Prostate gland (tissue), 2 donors: Measurements from ENCODE around the gene DTX1. TPM values are rescaled to one million over a fixed set of nuclear protein-coding genes. Genes with fewer than 3 reads are reported as not detected.
"Not testable (repeated sequence)": the region's sequence is repeated elsewhere in the genome, so short reads cannot be mapped to it uniquely, and the experiment has no call there.

Experiments used
- DNase-seq: peaks from one replicate; pipeline ENCODE4 v3.0.0-alpha.2; 2019; ENCODE audit warnings: low spot score
- H3K27ac ChIP-seq, 2 donors: fragments of 200-600 bp; sonication (generic); 2 replicates each; pipeline ENCODE4 v1.5.1; 2017 to 2019
- H3K27me3 ChIP-seq: fragments of 200-600 bp; sonication (generic); replicated peaks from 2 replicates; pipeline ENCODE4 v1.5.1; 2019; ENCODE audit not compliant: insufficient read depth
- H3K36me3 ChIP-seq, 2 donors: fragments of 200-600 bp; sonication (generic); 1 replicate in 1 of 2; 2 replicates in 1 of 2; pipeline versions ENCODE4 v1.5.1 to v1.8.1; 2017 to 2019
- H3K4me1 ChIP-seq: fragments of 200-600 bp; sonication (generic); replicated peaks from 2 replicates; pipeline ENCODE4 v1.5.1; 2019
- H3K4me3 ChIP-seq, 2 donors: fragments of 200-600 bp; sonication (generic); 2 replicates each; pipeline ENCODE4 v1.5.1; 2017 to 2019
- H3K9me3 ChIP-seq: fragments of 200-600 bp; sonication (generic); 2 replicates; pipeline ENCODE4 v1.5.1; 2017
- POLR2A ChIP-seq: fragments of 450-650 bp; IDR thresholded peaks from one replicate; pipeline ENCODE4 v1.6.1; 2016; ENCODE audit warnings: antibody characterized with exemption, mild to moderate bottlenecking
- POLR2AphosphoS5 ChIP-seq: sonication (generic); formaldehyde crosslinking; IDR thresholded peaks from one replicate; pipeline ENCODE4 v1.6.1; 2017; ENCODE audit warnings: antibody characterized with exemption
- WGBS: methylation state at CpG from one replicate; pipeline ENCODE4 v1.1.5; 2018; 5-methylcytosine and 5-hydroxymethylcytosine counted together
- intact Hi-C: fragments of 100-400 bp; cut with DNase I; formaldehyde crosslinking; loops from one replicate; pipeline ENCODE4 v1.14.2; 2022
- total RNA-seq, 2 donors: library from RNA; depleted of rRNA; stranded (reverse); fragments of >200 nt; gene quantifications; one replicate each; pipeline ENCODE4 v1.1.0, GENCODE V29; 2016
- TF ChIP-seq, protein P1 (sequence below), 4 experiments: fragments of 200-600 bp in 2 of 4; fragments of 450-650 bp in 2 of 4; sonication (generic) in 2 of 4; IDR thresholded peaks; 1 replicate in 3 of 4; 2 replicates in 1 of 4; pipeline ENCODE4 v1.5.1; 2016 to 2019; ENCODE audit warnings: antibody characterized with exemption in 4 of 4, mild to moderate bottlenecking in 2 of 4, moderate library complexity in 2 of 4

The DTX1 gene
- total RNA-seq, 2 donors from 2014 or later = 2.6 to 21.2 TPM

GRCh38 chr12:113140706-113141105 is 84.2 kb downstream of the DTX1 start:
- TF ChIP-seq POLR2AphosphoS5 (no peak), POLR2A (no peak)
- TF ChIP-seq, protein P1, sequence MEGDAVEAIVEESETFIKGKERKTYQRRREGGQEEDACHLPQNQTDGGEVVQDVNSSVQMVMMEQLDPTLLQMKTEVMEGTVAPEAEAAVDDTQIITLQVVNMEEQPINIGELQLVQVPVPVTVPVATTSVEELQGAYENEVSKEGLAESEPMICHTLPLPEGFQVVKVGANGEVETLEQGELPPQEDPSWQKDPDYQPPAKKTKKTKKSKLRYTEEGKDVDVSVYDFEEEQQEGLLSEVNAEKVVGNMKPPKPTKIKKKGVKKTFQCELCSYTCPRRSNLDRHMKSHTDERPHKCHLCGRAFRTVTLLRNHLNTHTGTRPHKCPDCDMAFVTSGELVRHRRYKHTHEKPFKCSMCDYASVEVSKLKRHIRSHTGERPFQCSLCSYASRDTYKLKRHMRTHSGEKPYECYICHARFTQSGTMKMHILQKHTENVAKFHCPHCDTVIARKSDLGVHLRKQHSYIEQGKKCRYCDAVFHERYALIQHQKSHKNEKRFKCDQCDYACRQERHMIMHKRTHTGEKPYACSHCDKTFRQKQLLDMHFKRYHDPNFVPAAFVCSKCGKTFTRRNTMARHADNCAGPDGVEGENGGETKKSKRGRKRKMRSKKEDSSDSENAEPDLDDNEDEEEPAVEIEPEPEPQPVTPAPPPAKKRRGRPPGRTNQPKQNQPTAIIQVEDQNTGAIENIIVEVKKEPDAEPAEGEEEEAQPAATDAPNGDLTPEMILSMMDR (IDR thresholded peaks at IDR 0.05) = no peak
- 85% methylated on average over 7 of the region's 7 CpGs for WGBS
- peaks cover 2% of the 10 kb centered on the region for H3K27me3 ChIP-seq
- no peak overlapping the region for H3K27ac ChIP-seq
- no peaks in the 10 kb centered on the region for H3K9me3 ChIP-seq
- DNase-seq = no peak
- no peak overlapping the region for H3K4me3 ChIP-seq
- no peaks in the 10 kb centered on the region for H3K36me3 ChIP-seq
- intact Hi-C loops = no loop called here
- H3K4me1 ChIP-seq = no peaks in the 10 kb centered on the region

- intact Hi-C loops, H3K36me3 ChIP-seq, H3K9me3 ChIP-seq, DNase-seq, H3K27ac ChIP-seq, H3K4me3 ChIP-seq, H3K27me3 ChIP-seq, H3K4me1 ChIP-seq: not testable (repeated sequence)
- 89% methylated on average over 3 of the region's 3 CpGs for WGBS
Measured at GRCh38 chr12:113141716-113142115, 85.2 kb downstream of the DTX1 start.

GRCh38 chr12:113142173-113142885 is 85.8 kb downstream of the DTX1 start:
- no peak overlapping the region for H3K27ac ChIP-seq
- no peaks in the 10 kb centered on the region for H3K9me3 ChIP-seq
- intact Hi-C loops = no loop called here
- H3K4me3 ChIP-seq = no peak overlapping the region
- H3K36me3 ChIP-seq = no peaks in the 10 kb centered on the region
- no peaks in the 10 kb centered on the region for H3K4me1 ChIP-seq
- no peaks in the 10 kb centered on the region for H3K27me3 ChIP-seq
- WGBS = 47% methylated on average over 17 of the region's 17 CpGs
- TF ChIP-seq, protein P1 (IDR thresholded peaks at IDR 0.05) = no peak
- TF ChIP-seq POLR2A = no peak
- TF ChIP-seq POLR2AphosphoS5 = no peak
- DNase-seq = no peak

GRCh38 chr12:113142886-113143332 is 86.4 kb downstream of the DTX1 start:
- H3K4me3 ChIP-seq = no peak overlapping the region
- intact Hi-C loops = no loop called here
- DNase-seq = no peak
- H3K4me1 ChIP-seq = no peaks in the 10 kb centered on the region
- H3K27ac ChIP-seq = no peak overlapping the region
- no peaks in the 10 kb centered on the region for H3K9me3 ChIP-seq
- H3K36me3 ChIP-seq = no peaks in the 10 kb centered on the region
- TF ChIP-seq, protein P1 (IDR thresholded peaks at IDR 0.05) = no peak
- TF ChIP-seq POLR2A = no peak
- no peak for TF ChIP-seq POLR2AphosphoS5
- no peaks in the 10 kb centered on the region for H3K27me3 ChIP-seq
- 58% methylated on average over 5 of the region's 5 CpGs for WGBS

GRCh38 chr12:113143959-113144358 is 87.4 kb downstream of the DTX1 start:
- H3K4me3 ChIP-seq = no peak overlapping the region
- DNase-seq = no peak
- no peak overlapping the region for H3K27ac ChIP-seq
- no peaks in the 10 kb centered on the region for H3K27me3 ChIP-seq
- H3K4me1 ChIP-seq = no peaks in the 10 kb centered on the region
- H3K36me3 ChIP-seq = no peaks in the 10 kb centered on the region
- intact Hi-C loops = no loop called here
- WGBS = 93% methylated on average over 8 of the region's 8 CpGs
- no peak for TF ChIP-seq POLR2AphosphoS5
- TF ChIP-seq, protein P1 (IDR thresholded peaks at IDR 0.05) = no peak
- no peak for TF ChIP-seq POLR2A
- no peaks in the 10 kb centered on the region for H3K9me3 ChIP-seq
